ENCODE data around the gene C2CD2.

- TF ChIP-seq POLR2A (IDR thresholded peaks at IDR 0.05; ENCODE audit: low read depth, low read length) (no peak), MYC (IDR thresholded peaks at IDR 0.05; ENCODE audit: low read depth, low read length) (no peak), GATA2 (IDR thresholded peaks at IDR 0.05; ENCODE audit: insufficient read depth, insufficient read length, low read depth, low read length) (no peak)
These were observed 54.8 kb downstream of the C2CD2 start for GRCh38 chr21:41898998-41899397.

All from endothelial cell of umbilical vein (primary cell).